ENCODE results near the gene QSER1. TPM values are rescaled to one million over a fixed set of nuclear protein-coding genes. Genes with fewer than 3 reads are reported as not detected.

QSER1 gene
- total and polyA plus RNA-seq, 10 of the 15 experiments (the other 5 are each of a cell fraction or from before 2014, with no cell fraction given), result 2.1 to 15.0 (median 9.4) TPM

DNA sequence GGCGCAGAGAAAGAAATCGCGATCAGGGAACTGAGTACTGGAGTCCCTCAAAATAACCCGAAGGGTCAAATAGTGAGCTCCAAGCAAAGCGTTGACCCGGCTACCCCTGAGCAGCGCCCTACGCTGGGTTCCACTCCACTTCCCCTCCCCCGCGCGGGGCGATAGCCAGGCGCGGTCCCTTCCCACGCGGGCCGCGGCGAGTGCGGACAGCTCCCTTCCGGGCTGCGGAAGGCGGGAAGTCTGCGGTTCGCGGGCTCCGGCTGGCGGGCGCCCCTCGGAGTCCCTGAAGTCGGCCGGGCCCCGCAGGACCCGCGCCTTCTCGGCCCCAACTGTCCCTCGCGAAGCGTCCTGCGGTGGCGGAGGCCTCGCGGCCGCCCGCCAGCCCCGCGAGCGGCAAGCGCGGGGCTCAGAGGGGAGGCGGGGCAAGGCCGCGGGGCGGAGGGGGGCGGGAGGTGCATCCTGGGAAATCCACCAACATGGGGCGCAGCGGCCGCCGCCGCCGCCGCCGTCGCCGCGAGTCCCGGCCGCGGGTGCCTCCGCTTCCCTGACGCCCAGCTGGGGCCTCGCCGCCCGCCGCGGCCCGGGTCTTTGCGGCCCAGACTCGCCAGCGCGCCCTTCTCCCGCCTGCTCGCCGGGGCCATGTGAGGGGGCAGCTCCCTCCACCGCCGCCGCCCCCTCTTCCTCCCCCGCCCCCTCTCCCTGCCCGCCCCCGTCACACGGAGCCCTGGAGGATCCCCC lies at the start of gene QSER1 (continued):
- no peak for TF ChIP-seq TARDBP (IDR thresholded peaks at IDR 0.05; ENCODE audit: borderline replicate concordance)
- TF ChIP-seq TCF3 (IDR thresholded peaks at IDR 0.05; ENCODE audit: borderline replicate concordance, insufficient read depth, low read depth, low read length), result peak; percentile 70; the same call in 1 of the 2 replicates
- TF ChIP-seq NBN (IDR thresholded peaks at IDR 0.05), result no peak
- no peak for TF ChIP-seq FOXM1 (IDR thresholded peaks at IDR 0.05; ENCODE audit: low read depth, low read length)
- TF ChIP-seq MEF2B (IDR thresholded peaks at IDR 0.05; ENCODE audit: partially characterized antibody, poor library complexity, severe bottlenecking), result no peak
- TF ChIP-seq HDAC6 (IDR thresholded peaks at IDR 0.05; ENCODE audit: unreplicated experiment), result no peak
- no peak for TF ChIP-seq CHD4 (IDR thresholded peaks at IDR 0.05)
- TF ChIP-seq, protein P1, sequence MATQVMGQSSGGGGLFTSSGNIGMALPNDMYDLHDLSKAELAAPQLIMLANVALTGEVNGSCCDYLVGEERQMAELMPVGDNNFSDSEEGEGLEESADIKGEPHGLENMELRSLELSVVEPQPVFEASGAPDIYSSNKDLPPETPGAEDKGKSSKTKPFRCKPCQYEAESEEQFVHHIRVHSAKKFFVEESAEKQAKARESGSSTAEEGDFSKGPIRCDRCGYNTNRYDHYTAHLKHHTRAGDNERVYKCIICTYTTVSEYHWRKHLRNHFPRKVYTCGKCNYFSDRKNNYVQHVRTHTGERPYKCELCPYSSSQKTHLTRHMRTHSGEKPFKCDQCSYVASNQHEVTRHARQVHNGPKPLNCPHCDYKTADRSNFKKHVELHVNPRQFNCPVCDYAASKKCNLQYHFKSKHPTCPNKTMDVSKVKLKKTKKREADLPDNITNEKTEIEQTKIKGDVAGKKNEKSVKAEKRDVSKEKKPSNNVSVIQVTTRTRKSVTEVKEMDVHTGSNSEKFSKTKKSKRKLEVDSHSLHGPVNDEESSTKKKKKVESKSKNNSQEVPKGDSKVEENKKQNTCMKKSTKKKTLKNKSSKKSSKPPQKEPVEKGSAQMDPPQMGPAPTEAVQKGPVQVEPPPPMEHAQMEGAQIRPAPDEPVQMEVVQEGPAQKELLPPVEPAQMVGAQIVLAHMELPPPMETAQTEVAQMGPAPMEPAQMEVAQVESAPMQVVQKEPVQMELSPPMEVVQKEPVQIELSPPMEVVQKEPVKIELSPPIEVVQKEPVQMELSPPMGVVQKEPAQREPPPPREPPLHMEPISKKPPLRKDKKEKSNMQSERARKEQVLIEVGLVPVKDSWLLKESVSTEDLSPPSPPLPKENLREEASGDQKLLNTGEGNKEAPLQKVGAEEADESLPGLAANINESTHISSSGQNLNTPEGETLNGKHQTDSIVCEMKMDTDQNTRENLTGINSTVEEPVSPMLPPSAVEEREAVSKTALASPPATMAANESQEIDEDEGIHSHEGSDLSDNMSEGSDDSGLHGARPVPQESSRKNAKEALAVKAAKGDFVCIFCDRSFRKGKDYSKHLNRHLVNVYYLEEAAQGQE (IDR thresholded peaks at IDR 0.05; ENCODE audit: low read depth, low read length), result peak; percentile 53; the same call in 1 of the 2 replicates
- no peak for TF ChIP-seq RAD51 (IDR thresholded peaks at IDR 0.05)
- TF ChIP-seq TCF7 (IDR thresholded peaks at IDR 0.05; ENCODE audit: borderline replicate concordance), result no peak
- TF ChIP-seq IKZF1 (conservative IDR thresholded peaks at IDR 0.05), result peak; percentile 92
- no peak for TF ChIP-seq MLLT1 (IDR thresholded peaks at IDR 0.05)
- TF ChIP-seq NR2C2 (IDR thresholded peaks at IDR 0.05; ENCODE audit: borderline replicate concordance, control insufficient read depth, insufficient read length, low read depth), result no peak
- no peak for TF ChIP-seq SREBF2 (IDR thresholded peaks at IDR 0.05; ENCODE audit: low read length)
- TF ChIP-seq, protein P2, sequence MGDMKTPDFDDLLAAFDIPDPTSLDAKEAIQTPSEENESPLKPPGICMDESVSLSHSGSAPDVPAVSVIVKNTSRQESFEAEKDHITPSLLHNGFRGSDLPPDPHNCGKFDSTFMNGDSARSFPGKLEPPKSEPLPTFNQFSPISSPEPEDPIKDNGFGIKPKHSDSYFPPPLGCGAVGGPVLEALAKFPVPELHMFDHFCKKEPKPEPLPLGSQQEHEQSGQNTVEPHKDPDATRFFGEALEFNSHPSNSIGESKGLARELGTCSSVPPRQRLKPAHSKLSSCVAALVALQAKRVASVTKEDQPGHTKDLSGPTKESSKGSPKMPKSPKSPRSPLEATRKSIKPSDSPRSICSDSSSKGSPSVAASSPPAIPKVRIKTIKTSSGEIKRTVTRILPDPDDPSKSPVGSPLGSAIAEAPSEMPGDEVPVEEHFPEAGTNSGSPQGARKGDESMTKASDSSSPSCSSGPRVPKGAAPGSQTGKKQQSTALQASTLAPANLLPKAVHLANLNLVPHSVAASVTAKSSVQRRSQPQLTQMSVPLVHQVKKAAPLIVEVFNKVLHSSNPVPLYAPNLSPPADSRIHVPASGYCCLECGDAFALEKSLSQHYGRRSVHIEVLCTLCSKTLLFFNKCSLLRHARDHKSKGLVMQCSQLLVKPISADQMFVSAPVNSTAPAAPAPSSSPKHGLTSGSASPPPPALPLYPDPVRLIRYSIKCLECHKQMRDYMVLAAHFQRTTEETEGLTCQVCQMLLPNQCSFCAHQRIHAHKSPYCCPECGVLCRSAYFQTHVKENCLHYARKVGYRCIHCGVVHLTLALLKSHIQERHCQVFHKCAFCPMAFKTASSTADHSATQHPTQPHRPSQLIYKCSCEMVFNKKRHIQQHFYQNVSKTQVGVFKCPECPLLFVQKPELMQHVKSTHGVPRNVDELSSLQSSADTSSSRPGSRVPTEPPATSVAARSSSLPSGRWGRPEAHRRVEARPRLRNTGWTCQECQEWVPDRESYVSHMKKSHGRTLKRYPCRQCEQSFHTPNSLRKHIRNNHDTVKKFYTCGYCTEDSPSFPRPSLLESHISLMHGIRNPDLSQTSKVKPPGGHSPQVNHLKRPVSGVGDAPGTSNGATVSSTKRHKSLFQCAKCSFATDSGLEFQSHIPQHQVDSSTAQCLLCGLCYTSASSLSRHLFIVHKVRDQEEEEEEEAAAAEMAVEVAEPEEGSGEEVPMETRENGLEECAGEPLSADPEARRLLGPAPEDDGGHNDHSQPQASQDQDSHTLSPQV (IDR thresholded peaks at IDR 0.05), result no peak
- no peak for TF ChIP-seq MTA3 (IDR thresholded peaks at IDR 0.05; ENCODE audit: borderline replicate concordance, low read length)
- TF ChIP-seq POLR2A (IDR thresholded peaks at IDR 0.05; ENCODE audit: low read depth, low read length), result peak; percentile 88
- TF ChIP-seq KDM1A (IDR thresholded peaks at IDR 0.05; ENCODE audit: borderline replicate concordance), result no peak
- TF ChIP-seq, protein P3, sequence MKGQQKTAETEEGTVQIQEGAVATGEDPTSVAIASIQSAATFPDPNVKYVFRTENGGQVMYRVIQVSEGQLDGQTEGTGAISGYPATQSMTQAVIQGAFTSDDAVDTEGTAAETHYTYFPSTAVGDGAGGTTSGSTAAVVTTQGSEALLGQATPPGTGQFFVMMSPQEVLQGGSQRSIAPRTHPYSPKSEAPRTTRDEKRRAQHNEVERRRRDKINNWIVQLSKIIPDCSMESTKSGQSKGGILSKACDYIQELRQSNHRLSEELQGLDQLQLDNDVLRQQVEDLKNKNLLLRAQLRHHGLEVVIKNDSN (IDR thresholded peaks at IDR 0.05; ENCODE audit: borderline replicate concordance, extremely low read length, insufficient read depth, low read depth, low read length), result no peak
- TF ChIP-seq SPI1 (IDR thresholded peaks at IDR 0.05; ENCODE audit: borderline replicate concordance, insufficient read depth, low read depth, low read length), result no peak
- no peak for TF ChIP-seq SUPT20H (IDR thresholded peaks at IDR 0.05; ENCODE audit: borderline replicate concordance, control insufficient read depth, low read depth, low read length)

All from GM12878 (cell line).